Measurements from ENCODE around the gene HSD17B1.
A peak's percentile ranks its signal among the peaks of the same experiment; 100 is the strongest.
"Not testable (repeated sequence)": the region's sequence is repeated elsewhere in the genome, so short reads cannot be mapped to it uniquely, and the experiment has no call there.

HSD17B1 gene

GRCh38 chr17:42530952-42531454, 21.7 kb upstream of the HSD17B1 start:
- no peak for ATAC-seq (replicated peaks; ENCODE audit: extremely low read depth, poor library complexity, severe bottlenecking)
- no peaks in the 10 kb centered on the region for H3K27me3 Mint-ChIP-seq
- no peaks in the 10 kb centered on the region for H3K9me3 Mint-ChIP-seq
- DNase-seq (ENCODE audit: low spot score in 2 of 2) = no peak
- H3K27ac Mint-ChIP-seq (ENCODE audit: low read depth) = no peak overlapping the region
- peaks cover 10% of the 10 kb centered on the region for H3K36me3 Mint-ChIP-seq (ENCODE audit: insufficient read depth)
- H3K4me3 Mint-ChIP-seq = peak overlapping the region; percentile 82
- peaks cover 46% of the 10 kb centered on the region for H3K4me1 Mint-ChIP-seq

- H3K4me1 Mint-ChIP-seq = peaks cover 48% of the 10 kb centered on the region
- peaks cover 10% of the 10 kb centered on the region for H3K36me3 Mint-ChIP-seq (ENCODE audit: insufficient read depth)
- H3K27ac Mint-ChIP-seq (ENCODE audit: low read depth) = no peak overlapping the region
- ATAC-seq (replicated peaks; ENCODE audit: extremely low read depth, poor library complexity, severe bottlenecking) (peak; percentile 33), DNase-seq (ENCODE audit: low spot score in 2 of 2) (no peak)
- no peaks in the 10 kb centered on the region for H3K27me3 Mint-ChIP-seq
- peak overlapping the region; percentile 82 for H3K4me3 Mint-ChIP-seq
- H3K9me3 Mint-ChIP-seq = no peaks in the 10 kb centered on the region
Measured at GRCh38 chr17:42531455-42532354, 21.0 kb upstream of the HSD17B1 start.

- Mint-ChIP-seq H3K4me1 (peaks cover 44% of the 10 kb centered on the region), H3K27me3 (no peaks in the 10 kb centered on the region), H3K36me3 (ENCODE audit: insufficient read depth) (peaks cover 8% of the 10 kb centered on the region), H3K9me3 (no peaks in the 10 kb centered on the region), H3K4me3 (peak overlapping the region; percentile 70), H3K27ac (ENCODE audit: low read depth) (no peak overlapping the region)
- ATAC-seq (replicated peaks; ENCODE audit: extremely low read depth, poor library complexity, severe bottlenecking) = peak; percentile 17
- DNase-seq (ENCODE audit: low spot score in 2 of 2) = no peak
Measured at GRCh38 chr17:42535155-42536047, 17.3 kb upstream of the HSD17B1 start.

GRCh38 chr17:42536048-42536371, 16.7 kb upstream of the HSD17B1 start, which contains the start of gene NAGLU:
NAGLU (plus strand) TSS chr17:42536241; CDS start chr17:42536273, 32 bp downstream.
- Mint-ChIP-seq H3K9me3 (no peaks in the 10 kb centered on the region), H3K4me1 (peaks cover 44% of the 10 kb centered on the region), H3K36me3 (ENCODE audit: insufficient read depth) (peaks cover 5% of the 10 kb centered on the region), H3K27me3 (no peaks in the 10 kb centered on the region), H3K4me3 (peak within 1 kb of the TSS; percentile 70), H3K27ac (ENCODE audit: low read depth) (no peak within 1 kb of the TSS)
- ATAC-seq (replicated peaks; ENCODE audit: extremely low read depth, poor library complexity, severe bottlenecking) (peak; percentile 66), DNase-seq (ENCODE audit: low spot score in 2 of 2) (peak; percentile 44 to 58)

GRCh38 chr17:42536372-42537155, 16.2 kb upstream of the HSD17B1 start:
- DNase-seq (ENCODE audit: low spot score in 2 of 2) (peak; percentile 32 to 40), ATAC-seq (replicated peaks; ENCODE audit: extremely low read depth, poor library complexity, severe bottlenecking) (peak; percentile 49)
- Mint-ChIP-seq H3K27ac (ENCODE audit: low read depth) (no peak overlapping the region), H3K4me1 (peaks cover 44% of the 10 kb centered on the region), H3K36me3 (ENCODE audit: insufficient read depth) (peaks cover 4% of the 10 kb centered on the region), H3K27me3 (no peaks in the 10 kb centered on the region), H3K9me3 (no peaks in the 10 kb centered on the region), H3K4me3 (peak overlapping the region; percentile 70)

- H3K27ac Mint-ChIP-seq (ENCODE audit: low read depth) = no peak overlapping the region
Measured at GRCh38 chr17:42537156-42537805, 15.4 kb upstream of the HSD17B1 start.

GRCh38 chr17:42537826-42538451, 14.8 kb upstream of the HSD17B1 start:
- H3K4me1 Mint-ChIP-seq = peaks cover 41% of the 10 kb centered on the region
- H3K4me3 Mint-ChIP-seq = peak overlapping the region; percentile 70
- no peaks in the 10 kb centered on the region for H3K27me3 Mint-ChIP-seq
- no peaks in the 10 kb centered on the region for H3K9me3 Mint-ChIP-seq
- peaks cover 2% of the 10 kb centered on the region for H3K36me3 Mint-ChIP-seq (ENCODE audit: insufficient read depth)
- DNase-seq (ENCODE audit: low spot score in 2 of 2) (no peak), ATAC-seq (replicated peaks; ENCODE audit: extremely low read depth, poor library complexity, severe bottlenecking) (no peak)
- H3K27ac Mint-ChIP-seq (ENCODE audit: low read depth) = no peak overlapping the region

More at GRCh38 chr17:42537156-42537805, 15.4 kb upstream of the HSD17B1 start:
- no peak for DNase-seq (ENCODE audit: low spot score in 2 of 2)
- peak overlapping the region; percentile 70 for H3K4me3 Mint-ChIP-seq
- no peaks in the 10 kb centered on the region for H3K27me3 Mint-ChIP-seq
- H3K9me3 Mint-ChIP-seq = no peaks in the 10 kb centered on the region
- peaks cover 2% of the 10 kb centered on the region for H3K36me3 Mint-ChIP-seq (ENCODE audit: insufficient read depth)
- no peak for ATAC-seq (replicated peaks; ENCODE audit: extremely low read depth, poor library complexity, severe bottlenecking)
- peaks cover 41% of the 10 kb centered on the region for H3K4me1 Mint-ChIP-seq

GRCh38 chr17:42538482-42538881, 14.2 kb upstream of the HSD17B1 start:
- no peaks in the 10 kb centered on the region for H3K9me3 Mint-ChIP-seq
- no peak overlapping the region for H3K27ac Mint-ChIP-seq (ENCODE audit: low read depth)
- DNase-seq (ENCODE audit: low spot score in 2 of 2) (no peak), ATAC-seq (replicated peaks; ENCODE audit: extremely low read depth, poor library complexity, severe bottlenecking) (no peak)
- H3K27me3 Mint-ChIP-seq = no peaks in the 10 kb centered on the region
- H3K36me3 Mint-ChIP-seq (ENCODE audit: insufficient read depth) = peaks cover 3% of the 10 kb centered on the region
- no peak overlapping the region for H3K4me3 Mint-ChIP-seq
- peaks cover 40% of the 10 kb centered on the region for H3K4me1 Mint-ChIP-seq

GRCh38 chr17:42540558-42540957, 12.2 kb upstream of the HSD17B1 start:
- not testable (repeated sequence) for H3K9me3 Mint-ChIP-seq; DNase-seq (ENCODE audit: low spot score in 2 of 2); H3K36me3 Mint-ChIP-seq (ENCODE audit: insufficient read depth); ATAC-seq (replicated peaks; ENCODE audit: extremely low read depth, poor library complexity, severe bottlenecking); H3K27me3 Mint-ChIP-seq
- H3K27ac Mint-ChIP-seq (ENCODE audit: low read depth) = peak overlapping the region; percentile 4
- H3K4me1 Mint-ChIP-seq = peaks cover 34% of the 10 kb centered on the region
- peak overlapping the region; percentile 41 for H3K4me3 Mint-ChIP-seq

- ATAC-seq (replicated peaks; ENCODE audit: extremely low read depth, poor library complexity, severe bottlenecking) (no peak), DNase-seq (ENCODE audit: low spot score in 2 of 2) (no peak)
- Mint-ChIP-seq H3K36me3 (ENCODE audit: insufficient read depth) (peaks cover 7% of the 10 kb centered on the region), H3K9me3 (no peaks in the 10 kb centered on the region), H3K27ac (ENCODE audit: low read depth) (peak overlapping the region; percentile 4), H3K27me3 (no peaks in the 10 kb centered on the region), H3K4me3 (peak overlapping the region; percentile 41), H3K4me1 (peaks cover 30% of the 10 kb centered on the region)
Measured at GRCh38 chr17:42541041-42541833, 11.5 kb upstream of the HSD17B1 start.
